Measurements from ENCODE around the gene HNF4A.
"Not testable (repeated sequence)": the region's sequence is repeated elsewhere in the genome, so short reads cannot be mapped to it uniquely, and the experiment has no call there.

HNF4A gene

GRCh38 chr20:44468044-44468782 lies 112.7 kb downstream of the HNF4A start:
- DNase-seq (ENCODE audit: low read depth in 4 of 4, low spot score in 1 of 4), result no peak

GRCh38 chr20:44470327-44470726 lies 114.8 kb downstream of the HNF4A start:
- DNase-seq (ENCODE audit: low read depth in 4 of 4, low spot score in 1 of 4), result no peak

GRCh38 chr20:44471481-44471882 lies 116.0 kb downstream of the HNF4A start:
- no peak for DNase-seq (ENCODE audit: low read depth in 4 of 4, low spot score in 1 of 4)

- DNase-seq (ENCODE audit: low read depth in 4 of 4, low spot score in 1 of 4), result not testable (repeated sequence)
Measured at GRCh38 chr20:44472283-44472682, 116.8 kb downstream of the HNF4A start.

- no peak for DNase-seq (ENCODE audit: low read depth in 4 of 4, low spot score in 1 of 4)
Measured at GRCh38 chr20:44475372-44475693, 119.8 kb downstream of the HNF4A start.

GRCh38 chr20:44475694-44476560 lies 120.4 kb downstream of the HNF4A start, which contains the start of gene TTPAL:
TTPAL (plus strand) TSS chr20:44475874; CDS start chr20:44480000, 4,126 bp downstream.
- DNase-seq (ENCODE audit: low read depth in 4 of 4, low spot score in 1 of 4), result peak; percentile 87 to 88 (median 87)

GRCh38 chr20:44477151-44477550 lies 121.7 kb downstream of the HNF4A start:
- DNase-seq (ENCODE audit: low read depth in 4 of 4, low spot score in 1 of 4), result no peak

DNA sequence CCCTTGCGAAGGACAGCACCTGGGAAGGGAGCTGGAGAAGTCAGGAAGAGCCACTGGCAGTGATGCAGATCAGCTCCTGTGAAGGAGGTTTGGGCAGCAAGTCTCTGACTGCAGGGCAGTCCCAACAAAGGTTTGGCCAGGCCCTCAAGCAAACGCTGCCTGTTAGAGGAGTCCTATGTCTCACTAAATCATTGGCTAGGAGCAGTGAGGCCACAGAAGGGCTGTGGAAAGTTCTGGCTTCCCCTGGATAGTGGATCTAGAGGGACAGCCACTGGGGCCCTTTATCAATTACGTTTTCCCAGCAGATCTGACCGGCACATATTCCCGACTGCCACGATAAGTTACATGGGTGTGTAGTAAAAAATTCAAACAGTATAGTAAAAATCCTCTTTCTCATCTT lies 122.7 kb downstream of the HNF4A start:
- DNase-seq (ENCODE audit: low read depth in 4 of 4, low spot score in 1 of 4), result no peak

DNA sequence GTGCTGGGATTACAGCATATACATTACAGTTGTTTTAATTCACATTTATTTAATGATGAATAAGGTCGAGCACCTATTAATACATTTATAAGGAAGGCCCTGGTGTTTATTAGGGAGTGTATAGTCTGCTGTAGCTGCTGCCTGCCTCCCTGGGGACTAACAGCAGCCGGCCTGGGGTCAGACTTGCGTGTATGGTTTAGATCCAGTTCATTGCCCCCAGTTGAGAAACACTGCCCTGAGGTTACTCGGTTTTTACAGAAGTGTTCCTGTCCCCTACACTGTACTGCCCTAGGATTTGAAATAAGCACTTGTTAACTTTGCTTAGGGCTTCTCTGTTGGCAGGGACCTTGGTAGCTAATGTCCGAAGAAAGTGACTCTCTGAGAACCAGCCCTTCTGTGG lies 124.1 kb downstream of the HNF4A start:
- DNase-seq (ENCODE audit: low read depth in 4 of 4, low spot score in 1 of 4), result no peak

DNA sequence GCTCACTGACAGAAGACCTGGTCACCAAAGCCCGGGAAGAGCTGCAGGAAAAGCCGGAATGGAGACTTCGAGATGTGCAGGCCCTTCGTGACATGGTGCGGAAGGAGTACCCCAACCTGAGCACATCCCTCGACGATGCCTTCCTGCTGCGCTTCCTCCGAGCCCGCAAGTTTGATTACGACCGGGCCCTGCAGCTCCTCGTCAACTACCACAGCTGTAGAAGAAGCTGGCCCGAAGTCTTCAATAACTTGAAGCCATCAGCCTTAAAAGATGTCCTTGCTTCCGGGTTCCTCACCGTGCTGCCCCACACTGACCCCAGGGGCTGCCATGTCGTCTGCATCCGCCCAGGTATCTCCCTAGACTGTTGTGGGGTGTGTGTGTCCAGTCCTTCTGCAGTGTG lies 124.6 kb downstream of the HNF4A start:
- no peak for DNase-seq (ENCODE audit: low read depth in 4 of 4, low spot score in 1 of 4)

GRCh38 chr20:44481719-44482416 lies 126.4 kb downstream of the HNF4A start:
- DNase-seq (ENCODE audit: low read depth in 4 of 4, low spot score in 1 of 4), result no peak

DNA sequence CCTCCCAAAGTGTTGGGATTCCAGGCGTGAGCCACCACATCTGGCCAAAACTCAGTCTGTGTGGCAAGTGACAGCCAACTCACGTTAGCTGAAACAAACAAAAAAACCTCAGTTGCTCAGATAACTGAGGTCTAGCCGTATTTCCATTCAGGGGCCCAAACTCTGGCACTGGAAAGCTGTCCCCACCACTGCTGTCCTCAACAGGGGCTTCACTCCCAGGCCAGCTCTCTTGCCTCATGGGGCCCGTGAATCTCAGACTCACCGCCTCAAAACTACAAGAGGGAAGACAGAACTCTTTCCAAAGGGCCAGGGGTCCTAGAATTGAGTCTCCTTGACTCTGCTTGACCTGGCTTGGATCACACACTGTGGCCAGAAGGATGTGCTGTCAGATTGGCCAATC lies 127.6 kb downstream of the HNF4A start:
- no peak for DNase-seq (ENCODE audit: low read depth in 4 of 4, low spot score in 1 of 4)

Measured in stimulated activated CD4-positive, alpha-beta T cell treated with anti-CD3 and anti-CD28 coated beads, Interleukin-1b, Interleukin-23, amount 100 ng/mL, for 24 hours (primary cell).